Hepatocyte (in vitro differentiated cells): ENCODE results near the gene ZNF579. TPM values are rescaled to one million over a fixed set of nuclear protein-coding genes. Genes with fewer than 3 reads are reported as not detected.

Experiments
- DNase-seq: peaks from one replicate; pipeline ENCODE4 v3.0.0-alpha.2; 2016; ENCODE audit warnings: low spot score
- H2AFZ ChIP-seq: fragments of 200-600 bp; sonication (generic); 2 replicates; pipeline ENCODE4 v1.6.0; 2016; ENCODE audit warnings: antibody characterized with exemption, mild to moderate bottlenecking
- H3K27ac ChIP-seq: fragments of 200-600 bp; sonication (generic); 2 replicates; pipeline ENCODE4 v1.5.1; 2016; ENCODE audit warnings: mild to moderate bottlenecking
- H3K27me3 ChIP-seq: fragments of 200-600 bp; sonication (generic); 2 replicates; pipeline ENCODE4 v1.6.1; 2016
- H3K36me3 ChIP-seq: fragments of 200-600 bp; sonication (generic); replicated peaks from 2 replicates; pipeline ENCODE4 v1.5.1; 2016; ENCODE audit warnings: low read depth; ENCODE audit not compliant: insufficient read depth
- H3K4me1 ChIP-seq: fragments of 200-600 bp; sonication (generic); 2 replicates; pipeline ENCODE4 v1.5.1; 2016; ENCODE audit warnings: mild to moderate bottlenecking, moderate library complexity; ENCODE audit not compliant: insufficient read depth
- H3K4me2 ChIP-seq: fragments of 200-600 bp; sonication (generic); 2 replicates; pipeline ENCODE4 v1.6.0; 2016
- H3K4me3 ChIP-seq: fragments of 200-600 bp; sonication (generic); 2 replicates; pipeline ENCODE4 v1.5.1; 2016; ENCODE audit warnings: mild to moderate bottlenecking
- H3K79me2 ChIP-seq: fragments of 200-600 bp; sonication (generic); 2 replicates; pipeline ENCODE4 v1.6.0; 2017; ENCODE audit warnings: mild to moderate bottlenecking
- H3K9me2 ChIP-seq: fragments of 200-600 bp; sonication (generic); replicated peaks from 2 replicates; pipeline ENCODE4 v1.6.0; 2017; ENCODE audit warnings: mild to moderate bottlenecking; ENCODE audit not compliant: insufficient read depth
- H3K9me3 ChIP-seq: fragments of 200-600 bp; sonication (generic); 2 replicates; pipeline ENCODE4 v1.5.1; 2016; ENCODE audit warnings: low read depth, mild to moderate bottlenecking
- H4K20me1 ChIP-seq: fragments of 200-600 bp; sonication (generic); 2 replicates; pipeline ENCODE4 v1.6.0; 2016; ENCODE audit warnings: mild to moderate bottlenecking; ENCODE audit not compliant: insufficient read depth, poor library complexity, severe bottlenecking
- CTCF ChIP-seq: fragments of 200-600 bp; sonication (generic); IDR thresholded peaks from 2 replicates; pipeline ENCODE4 v1.5.1; 2016; ENCODE audit warnings: antibody characterized with exemption, mild to moderate bottlenecking; ENCODE audit not compliant: poor library complexity
- EZH2 ChIP-seq: fragments of 200-600 bp; sonication (generic); IDR thresholded peaks from 2 replicates; pipeline ENCODE4 v1.6.1; 2016; ENCODE audit warnings: antibody characterized with exemption, mild to moderate bottlenecking, borderline replicate concordance
- EZH2phosphoT487 ChIP-seq: fragments of 200-600 bp; sonication (generic); IDR thresholded peaks from one replicate; pipeline ENCODE4 v1.6.1; 2018; ENCODE audit warnings: antibody characterized with exemption, mild to moderate bottlenecking, low read depth, moderate library complexity; ENCODE audit not compliant: unreplicated experiment, severe bottlenecking
- WGBS: methylation state at CpG from one replicate; pipeline ENCODE4 v1.1.6; 2016; ENCODE audit warnings: low lambda C conversion rate; ENCODE audit errors: missing lambda C conversion rate; 5-methylcytosine and 5-hydroxymethylcytosine counted together
- polyA plus RNA-seq: library from polyadenylated mRNA; unstranded; fragments of >200 nt; fragmentation: Nextera tagmentation; extraction: Ambion mirVana; gene quantifications from 2 replicates; pipeline ENCODE4 v1.2.1, GENCODE V29; 2016
- total RNA-seq: library from RNA; depleted of rRNA; stranded (reverse); fragments of >200 nt; gene quantifications from 2 replicates; pipeline ENCODE4 v1.2.3, GENCODE V29; 2014

ZNF579 gene
- total and polyA plus RNA-seq, 2 experiments from 2014 or later: 5.1 to 14.8 TPM

- Histone ChIP-seq H3K79me2 (no peaks in the 10 kb centered on the region), H3K9me2 (no peaks in the 10 kb centered on the region), H2AFZ (no peak overlapping the region), H3K27ac (no peak overlapping the region), H3K4me3 (no peak overlapping the region), H3K27me3 (no peaks in the 10 kb centered on the region), H4K20me1 (no peaks in the 10 kb centered on the region), H3K9me3 (no peaks in the 10 kb centered on the region), H3K36me3 (no peaks in the 10 kb centered on the region), H3K4me1 (no peaks in the 10 kb centered on the region), H3K4me2 (no peak overlapping the region)
- TF ChIP-seq EZH2 (no peak), EZH2phosphoT487 (no peak), CTCF (no peak)
- 76% methylated on average over 10 of the region's 10 CpGs for WGBS
- DNase-seq: no peak
Measured at GRCh38 chr19:55540619-55541018, 40.0 kb downstream of the ZNF579 start.

GRCh38 chr19:55539090-55539984 is 41.3 kb downstream of the ZNF579 start:
- H3K9me2 ChIP-seq: no peaks in the 10 kb centered on the region
- no peak overlapping the region for H2AFZ ChIP-seq
- no peak overlapping the region for H3K4me3 ChIP-seq
- H3K27ac ChIP-seq: no peak overlapping the region
- 92% methylated on average over 30 of the region's 33 CpGs for WGBS
- no peaks in the 10 kb centered on the region for H3K27me3 ChIP-seq
- DNase-seq: no peak
- TF ChIP-seq CTCF: no peak
- TF ChIP-seq EZH2phosphoT487: no peak
- TF ChIP-seq EZH2: no peak
- H4K20me1 ChIP-seq: no peaks in the 10 kb centered on the region
- no peak overlapping the region for H3K4me2 ChIP-seq
- H3K36me3 ChIP-seq: no peaks in the 10 kb centered on the region
- H3K79me2 ChIP-seq: no peaks in the 10 kb centered on the region
- H3K9me3 ChIP-seq: no peaks in the 10 kb centered on the region
- no peaks in the 10 kb centered on the region for H3K4me1 ChIP-seq

GRCh38 chr19:55538132-55538531 is 42.5 kb downstream of the ZNF579 start:
- Histone ChIP-seq H3K4me2 (no peak overlapping the region), H2AFZ (no peak overlapping the region), H3K9me3 (no peaks in the 10 kb centered on the region), H3K27ac (no peak overlapping the region), H3K79me2 (no peaks in the 10 kb centered on the region), H3K4me1 (no peaks in the 10 kb centered on the region), H3K4me3 (no peak overlapping the region), H3K9me2 (no peaks in the 10 kb centered on the region), H3K36me3 (no peaks in the 10 kb centered on the region), H4K20me1 (no peaks in the 10 kb centered on the region), H3K27me3 (no peaks in the 10 kb centered on the region)
- WGBS: 86% methylated on average over 4 of the region's 5 CpGs
- no peak for TF ChIP-seq CTCF
- no peak for TF ChIP-seq EZH2
- TF ChIP-seq EZH2phosphoT487: no peak
- DNase-seq: no peak
